ENCODE data around the gene AK1. TPM values are rescaled to one million over a fixed set of nuclear protein-coding genes. Genes with fewer than 3 reads are reported as not detected.

Gene AK1
- total and polyA plus RNA-seq, 4 donors = 63.8 to 386 (median 113) TPM

DNA sequence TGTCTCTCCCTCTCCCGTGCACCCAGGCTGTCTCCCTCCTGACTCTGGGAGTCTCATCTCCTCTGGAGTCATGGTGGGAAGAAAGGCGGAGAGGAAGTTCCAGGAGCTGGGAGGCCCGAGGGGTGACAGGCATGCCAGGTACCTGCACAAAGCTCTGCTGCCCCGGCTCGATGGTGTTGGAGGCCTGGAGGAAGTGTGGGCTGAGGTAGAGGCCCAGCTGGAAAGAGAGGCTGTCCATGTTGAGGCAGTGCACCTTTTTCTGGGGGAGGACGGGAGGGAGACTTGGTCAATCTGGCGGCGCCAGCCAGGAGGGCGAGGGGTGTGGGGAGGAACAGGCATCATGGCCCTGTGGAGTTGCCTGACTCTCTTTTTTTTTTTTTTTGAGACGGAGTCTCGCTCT is 58.9 kb downstream of the AK1 start:
- H3K4me1 ChIP-seq (ENCODE audit: control insufficient read depth in 5 of 5, insufficient read depth in 5 of 5, low read length in 5 of 5) = no peaks in the 10 kb centered on the region
- DNase-seq = no peak
- no peak overlapping the region for H3K9ac ChIP-seq (ENCODE audit: insufficient read depth in 1 of 2, low read length in 2 of 2)
- H3K27me3 ChIP-seq (ENCODE audit: control insufficient read depth in 3 of 3, insufficient read depth in 3 of 3, low read length in 2 of 3) = no peaks in the 10 kb centered on the region
- H3K36me3 ChIP-seq (ENCODE audit: control insufficient read depth in 4 of 4, insufficient read depth in 4 of 4, low read length in 4 of 4) = peaks cover 12 to 60% (median 26%) of the 10 kb centered on the region in 4 donors
- WGBS, 2 donors = 91 to 92% methylated on average over 9 of the region's 11 CpGs
- no peak for ATAC-seq (ENCODE audit: insufficient read depth, low FRiP score)
- H3K4me3 ChIP-seq = no peak overlapping the region
- no peaks in the 10 kb centered on the region for H3K9me3 ChIP-seq (ENCODE audit: control insufficient read depth in 4 of 4, insufficient read depth in 3 of 4, low read length in 3 of 4)
- no peak overlapping the region for H3K27ac ChIP-seq (ENCODE audit: low read depth in 1 of 2, low read length in 1 of 2)
- TF ChIP-seq, protein P1, sequence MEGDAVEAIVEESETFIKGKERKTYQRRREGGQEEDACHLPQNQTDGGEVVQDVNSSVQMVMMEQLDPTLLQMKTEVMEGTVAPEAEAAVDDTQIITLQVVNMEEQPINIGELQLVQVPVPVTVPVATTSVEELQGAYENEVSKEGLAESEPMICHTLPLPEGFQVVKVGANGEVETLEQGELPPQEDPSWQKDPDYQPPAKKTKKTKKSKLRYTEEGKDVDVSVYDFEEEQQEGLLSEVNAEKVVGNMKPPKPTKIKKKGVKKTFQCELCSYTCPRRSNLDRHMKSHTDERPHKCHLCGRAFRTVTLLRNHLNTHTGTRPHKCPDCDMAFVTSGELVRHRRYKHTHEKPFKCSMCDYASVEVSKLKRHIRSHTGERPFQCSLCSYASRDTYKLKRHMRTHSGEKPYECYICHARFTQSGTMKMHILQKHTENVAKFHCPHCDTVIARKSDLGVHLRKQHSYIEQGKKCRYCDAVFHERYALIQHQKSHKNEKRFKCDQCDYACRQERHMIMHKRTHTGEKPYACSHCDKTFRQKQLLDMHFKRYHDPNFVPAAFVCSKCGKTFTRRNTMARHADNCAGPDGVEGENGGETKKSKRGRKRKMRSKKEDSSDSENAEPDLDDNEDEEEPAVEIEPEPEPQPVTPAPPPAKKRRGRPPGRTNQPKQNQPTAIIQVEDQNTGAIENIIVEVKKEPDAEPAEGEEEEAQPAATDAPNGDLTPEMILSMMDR (IDR thresholded peaks at IDR 0.05; ENCODE audit: control extremely low read depth, extremely low read depth) = no peak

DNA sequence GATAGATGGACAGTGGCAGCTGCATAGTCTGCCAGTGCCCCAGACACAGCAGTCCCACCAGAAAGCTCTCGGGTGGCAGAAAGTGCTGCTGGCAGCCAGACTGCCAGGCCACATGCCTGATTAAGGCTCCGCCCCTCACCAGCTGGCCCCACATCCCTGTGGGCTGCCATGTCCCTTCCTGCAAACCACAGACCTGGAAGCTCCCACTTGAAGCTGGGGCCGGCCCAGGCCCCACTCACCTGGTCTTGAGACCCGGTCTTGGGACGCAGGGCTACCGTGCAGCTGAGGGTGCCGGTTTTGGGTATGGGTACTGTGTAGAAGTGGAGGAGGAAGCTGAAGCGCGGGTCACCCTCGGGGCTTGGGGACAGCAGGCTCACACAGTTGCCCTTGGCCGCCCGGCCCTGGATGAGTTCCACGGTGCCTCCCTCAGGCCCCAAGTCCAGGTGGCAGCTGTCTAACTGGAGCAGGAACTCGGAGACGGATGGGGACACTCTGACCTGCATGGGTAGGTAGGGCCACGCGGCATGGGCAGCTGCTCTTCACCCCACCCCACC is 59.5 kb downstream of the AK1 start:
- Histone ChIP-seq H3K9ac (ENCODE audit: insufficient read depth in 1 of 2, low read length in 2 of 2) (no peak overlapping the region), H3K36me3 (ENCODE audit: control insufficient read depth in 4 of 4, insufficient read depth in 4 of 4, low read length in 4 of 4) (peaks cover 13 to 66% (median 30%) of the 10 kb centered on the region in 4 donors), H3K4me1 (ENCODE audit: control insufficient read depth in 5 of 5, insufficient read depth in 5 of 5, low read length in 5 of 5) (no peaks in the 10 kb centered on the region), H3K9me3 (ENCODE audit: control insufficient read depth in 4 of 4, insufficient read depth in 3 of 4, low read length in 3 of 4) (no peaks in the 10 kb centered on the region), H3K27me3 (ENCODE audit: control insufficient read depth in 3 of 3, insufficient read depth in 3 of 3, low read length in 2 of 3) (no peaks in the 10 kb centered on the region), H3K4me3 (no peak overlapping the region), H3K27ac (ENCODE audit: low read depth in 1 of 2, low read length in 1 of 2) (no peak overlapping the region)
- WGBS, 2 donors = 83 to 85% methylated on average over 17 of the region's 17 CpGs
- ATAC-seq (ENCODE audit: insufficient read depth, low FRiP score) (no peak), DNase-seq (no peak)
- TF ChIP-seq, protein P1 (IDR thresholded peaks at IDR 0.05; ENCODE audit: control extremely low read depth, extremely low read depth) = no peak

DNA sequence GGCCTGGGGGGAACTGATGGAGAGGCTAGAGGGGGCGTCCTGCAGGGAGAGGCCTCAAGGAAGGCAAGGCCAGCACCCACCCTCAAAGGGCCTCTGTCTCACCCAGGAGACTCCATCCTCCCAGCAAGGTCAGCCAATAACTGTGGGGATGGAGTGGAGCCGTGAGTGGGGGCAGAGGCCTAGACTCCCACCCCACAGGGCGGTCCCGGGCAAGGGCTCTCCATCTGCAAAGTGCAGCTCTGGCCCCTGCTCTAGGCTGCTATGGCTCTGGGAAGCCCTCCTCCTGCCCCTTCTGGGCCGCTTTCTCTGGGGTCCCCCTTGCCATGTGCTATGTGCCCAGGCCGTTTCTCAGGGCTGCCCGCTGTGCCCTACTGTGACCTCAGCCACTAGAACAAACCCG is 60.7 kb downstream of the AK1 start:
- Histone ChIP-seq H3K27ac (ENCODE audit: low read depth in 1 of 2, low read length in 1 of 2) (no peak overlapping the region), H3K9me3 (ENCODE audit: control insufficient read depth in 4 of 4, insufficient read depth in 3 of 4, low read length in 3 of 4) (no peaks in the 10 kb centered on the region), H3K27me3 (ENCODE audit: control insufficient read depth in 3 of 3, insufficient read depth in 3 of 3, low read length in 2 of 3) (no peaks in the 10 kb centered on the region), H3K4me3 (no peak overlapping the region), H3K36me3 (ENCODE audit: control insufficient read depth in 4 of 4, insufficient read depth in 4 of 4, low read length in 4 of 4) (peaks cover 19 to 74% (median 31%) of the 10 kb centered on the region in 4 donors), H3K4me1 (ENCODE audit: control insufficient read depth in 5 of 5, insufficient read depth in 5 of 5, low read length in 5 of 5) (no peaks in the 10 kb centered on the region), H3K9ac (ENCODE audit: insufficient read depth in 1 of 2, low read length in 2 of 2) (no peak overlapping the region)
- ATAC-seq (ENCODE audit: insufficient read depth, low FRiP score) = no peak
- WGBS, 2 donors = 85 to 89% methylated on average over 8 of the region's 8 CpGs
- TF ChIP-seq, protein P1 (IDR thresholded peaks at IDR 0.05; ENCODE audit: control extremely low read depth, extremely low read depth) = no peak
- no peak for DNase-seq

Small RNA genes lying within 50 kb of the gene (small RNA-seq; reads per million reads assigned to genes)
- not detected for gene MIR4672 (ENCODE audit: low replicate concordance)
- gene RF00019 (ENCODE audit: low replicate concordance) = not detected
- not detected for gene RNA5SP296 (ENCODE audit: low replicate concordance)

Other genes with a start within 250 kb of the AK1 start
- 10 to 100 TPM; 14.6 to 40.6 TPM for gene CFAP157, start 170.7 kb downstream of the AK1 start, total RNA-seq
- 10 to 100 TPM; 14.8 to 17.3 TPM for gene CFAP157, start 170.7 kb downstream of the AK1 start, polyA plus RNA-seq
- gene PTRH1, start 162.0 kb downstream of the AK1 start, total RNA-seq = 10 to 100 TPM in 1 of 2 donors, 1 to 10 TPM in 1; 8.6 to 28.2 TPM
- gene PTRH1, start 162.0 kb downstream of the AK1 start, polyA plus RNA-seq = 10 to 100 TPM; 21.2 to 41.7 TPM
- gene TTC16, start 161.6 kb downstream of the AK1 start, total RNA-seq = 1 to 10 TPM; 4.0 to 5.6 TPM
- gene TTC16, start 161.6 kb downstream of the AK1 start, polyA plus RNA-seq = 1 to 10 TPM; 1.5 TPM
- gene TOR2A, start 142.4 kb downstream of the AK1 start, total RNA-seq = 10 to 100 TPM in 1 of 2 donors, 1 to 10 TPM in 1; 8.8 to 19.8 TPM
- gene TOR2A, start 142.4 kb downstream of the AK1 start, polyA plus RNA-seq = 10 to 100 TPM; 14.0 to 30.8 TPM
- gene SH2D3C, start 99.0 kb downstream of the AK1 start, total RNA-seq = 10 to 100 TPM; 34.5 to 51.5 TPM
- gene SH2D3C, start 99.0 kb downstream of the AK1 start, polyA plus RNA-seq = 10 to 100 TPM; 41.0 to 43.0 TPM
- 10 to 100 TPM; 54.9 to 97.9 TPM for gene CDK9, start 91.6 kb downstream of the AK1 start, total RNA-seq
- 10 to 100 TPM; 53.9 to 55.9 TPM for gene CDK9, start 91.6 kb downstream of the AK1 start, polyA plus RNA-seq
- 100 to 1,000 TPM in 1 of 2 donors, 10 to 100 TPM in 1; 42.5 to 115 TPM for gene FPGS, start 74.8 kb downstream of the AK1 start, total RNA-seq
- gene FPGS, start 74.8 kb downstream of the AK1 start, polyA plus RNA-seq = 10 to 100 TPM; 89.6 to 97.6 TPM
- 100 to 1,000 TPM in 1 of 2 donors, 10 to 100 TPM in 1; 41.1 to 182 TPM for gene ENG, start 23.0 kb downstream of the AK1 start, total RNA-seq
- 100 to 1,000 TPM in 1 of 2 donors, 10 to 100 TPM in 1; 80.7 to 317 TPM for gene ENG, start 23.0 kb downstream of the AK1 start, polyA plus RNA-seq
- gene ST6GALNAC6, start 21.9 kb upstream of the AK1 start, total RNA-seq = 10 to 100 TPM; 28.3 to 51.9 TPM
- 10 to 100 TPM; 45.3 to 59.8 TPM for gene ST6GALNAC6, start 21.9 kb upstream of the AK1 start, polyA plus RNA-seq
- 10 to 100 TPM; 42.7 to 96.2 TPM for gene ST6GALNAC4, start 39.4 kb upstream of the AK1 start, total RNA-seq
- gene ST6GALNAC4, start 39.4 kb upstream of the AK1 start, polyA plus RNA-seq = 10 to 100 TPM; 24.6 to 67.3 TPM
- 1 to 10 TPM; 4.9 to 9.0 TPM for gene PIP5KL1, start 53.1 kb upstream of the AK1 start, total RNA-seq
- 1 to 10 TPM; 2.0 to 4.9 TPM for gene PIP5KL1, start 53.1 kb upstream of the AK1 start, polyA plus RNA-seq
- gene DPM2, start 60.2 kb upstream of the AK1 start, total RNA-seq = 10 to 100 TPM; 20.5 to 51.3 TPM
- 10 to 100 TPM; 50.8 to 51.1 TPM for gene DPM2, start 60.2 kb upstream of the AK1 start, polyA plus RNA-seq
- 10 to 100 TPM; 49.6 to 66.5 TPM for gene EEIG1, start 103.3 kb upstream of the AK1 start, total RNA-seq
- gene EEIG1, start 103.3 kb upstream of the AK1 start, polyA plus RNA-seq = 10 to 100 TPM; 13.4 to 15.8 TPM
- 1 to 10 TPM; 7.2 to 9.4 TPM for gene NAIF1, start 189.6 kb upstream of the AK1 start, total RNA-seq
- gene NAIF1, start 189.6 kb upstream of the AK1 start, polyA plus RNA-seq = 1 to 10 TPM; 8.2 to 9.4 TPM
- 10 to 100 TPM; 21.2 to 32.6 TPM for gene SLC25A25, start 190.6 kb upstream of the AK1 start, total RNA-seq
- gene SLC25A25, start 190.6 kb upstream of the AK1 start, polyA plus RNA-seq = 10 to 100 TPM; 10.5 to 27.9 TPM

All from lung (tissue), 13 donors.